CD14-positive monocyte (primary cell): ENCODE results near the gene SNX4. TPM values are rescaled to one million over a fixed set of nuclear protein-coding genes. Genes with fewer than 3 reads are reported as not detected.

ENCODE experiments used
- DNase-seq, 3 donors: peaks; one replicate each; pipeline ENCODE4 v3.0.0-alpha.2; 2011 to 2022
- H2AFZ ChIP-seq: 2 replicates; pipeline ENCODE4 v1.6.0; 2012; ENCODE audit warnings: mild to moderate bottlenecking, low read depth, low read length, inconsistent platforms; ENCODE audit not compliant: insufficient read depth, poor library complexity, severe bottlenecking
- H3K27ac ChIP-seq, 2 donors: 1 replicate in 1 of 2; 2 replicates in 1 of 2; pipeline ENCODE4 v1.5.1; 2012 to 2013; ENCODE audit warnings: low read length in 2 of 2, control low read depth in 1 of 2, inconsistent platforms in 1 of 2, low read depth in 1 of 2, mild to moderate bottlenecking in 1 of 2
- H3K27me3 ChIP-seq, 2 donors: one replicate each; pipeline versions ENCODE4 v1.6.0 to v1.6.1; 2011 to 2013; ENCODE audit warnings: low read length in 2 of 2; ENCODE audit not compliant: control insufficient read depth in 2 of 2, insufficient read depth in 2 of 2
- H3K36me3 ChIP-seq, 2 donors: replicated peaks in 1 of 2; 1 replicate in 1 of 2; 2 replicates in 1 of 2; pipeline versions ENCODE4 v1.5.1 to v1.6.1; 2012 to 2013; ENCODE audit warnings: low read length in 2 of 2, control low read depth in 1 of 2, inconsistent platforms in 1 of 2, mild to moderate bottlenecking in 1 of 2; ENCODE audit not compliant: insufficient read depth in 2 of 2, control insufficient read depth in 1 of 2
- H3K4me1 ChIP-seq, 2 donors: 1 replicate in 1 of 2; 2 replicates in 1 of 2; pipeline versions ENCODE4 v1.5.1 to v1.6.1; 2012 to 2013; ENCODE audit warnings: low read length in 2 of 2, control low read depth in 1 of 2, inconsistent platforms in 1 of 2, mild to moderate bottlenecking in 1 of 2, moderate library complexity in 1 of 2; ENCODE audit not compliant: insufficient read depth in 2 of 2, control insufficient read depth in 1 of 2
- H3K4me2 ChIP-seq: replicated peaks from 2 replicates; pipeline ENCODE3; 2012; ENCODE audit warnings: low read length, moderate library complexity, mild to moderate bottlenecking; ENCODE audit not compliant: poor library complexity, severe bottlenecking; ENCODE audit errors: extremely low read depth
- H3K4me3 ChIP-seq, 3 experiments: fragments of 200-600 bp in 1 of 3; sonication (generic) in 1 of 3; replicated peaks in 1 of 3; 1 replicate in 2 of 3; 2 replicates in 1 of 3; pipeline ENCODE4 v1.5.1; 2011 to 2013; ENCODE audit warnings: low read length in 3 of 3, mild to moderate bottlenecking in 3 of 3, control low read depth in 2 of 3, low read depth in 2 of 3, inconsistent platforms in 1 of 3, moderate library complexity in 1 of 3
- H3K79me2 ChIP-seq: 2 replicates; pipeline ENCODE4 v1.6.0; 2012; ENCODE audit warnings: mild to moderate bottlenecking, control low read depth, inconsistent platforms, low read length, moderate library complexity; ENCODE audit not compliant: insufficient read depth
- H3K9ac ChIP-seq: 2 replicates; pipeline ENCODE4 v1.6.0; 2017; ENCODE audit warnings: low read length, mild to moderate bottlenecking; ENCODE audit not compliant: insufficient read depth, poor library complexity, severe bottlenecking
- H3K9me3 ChIP-seq, 2 donors: replicated peaks in 1 of 2; 1 replicate in 1 of 2; 2 replicates in 1 of 2; pipeline versions ENCODE4 v1.5.1 to v1.6.1; 2012 to 2013; ENCODE audit warnings: low read length in 2 of 2, control low read depth in 1 of 2; ENCODE audit not compliant: control insufficient read depth in 1 of 2, insufficient read depth in 1 of 2
- H4K20me1 ChIP-seq: 2 replicates; pipeline ENCODE4 v1.6.0; 2012; ENCODE audit warnings: mild to moderate bottlenecking, low read length, control low read depth, moderate library complexity; ENCODE audit not compliant: insufficient read depth
- H3K27ac Mint-ChIP-seq, 7 donors: one replicate each; pipeline ENCODE4 v1.8.0; 2020; ENCODE audit warnings: mild to moderate bottlenecking in 7 of 7, mixed read lengths in 7 of 7, moderate library complexity in 6 of 7, inconsistent platforms in 2 of 7
- H3K27me3 Mint-ChIP-seq, 3 donors: one replicate each; pipeline ENCODE4 v1.8.0; 2021 to 2022; ENCODE audit warnings: low read depth in 3 of 3, mild to moderate bottlenecking in 3 of 3, mixed read lengths in 3 of 3, moderate library complexity in 3 of 3, inconsistent platforms in 1 of 3
- H3K36me3 Mint-ChIP-seq, 2 donors: one replicate each; pipeline ENCODE4 v1.8.0; 2020; ENCODE audit warnings: mixed read lengths in 2 of 2, inconsistent platforms in 1 of 2, mild to moderate bottlenecking in 1 of 2
- H3K4me1 Mint-ChIP-seq: one replicate; pipeline ENCODE4 v1.8.0; 2020; ENCODE audit warnings: mild to moderate bottlenecking, mixed read lengths
- H3K4me3 Mint-ChIP-seq, 2 donors: one replicate each; pipeline ENCODE4 v1.8.0; 2020; ENCODE audit warnings: mild to moderate bottlenecking in 2 of 2, mixed read lengths in 2 of 2, moderate library complexity in 1 of 2
- H3K9me3 Mint-ChIP-seq, 7 donors: one replicate each; pipeline ENCODE4 v1.8.0; 2020 to 2022; ENCODE audit warnings: mixed read lengths in 7 of 7, mild to moderate bottlenecking in 6 of 7, moderate library complexity in 6 of 7, inconsistent platforms in 2 of 7
- CTCF ChIP-seq: fragments of 200-600 bp; IDR thresholded peaks from one replicate; pipeline ENCODE4 v1.8.0; 2022; ENCODE audit warnings: antibody characterized with exemption, mild to moderate bottlenecking
- WGBS: methylation state at CpG from one replicate; pipeline ENCODE4 v1.1.5; 2013; ENCODE audit warnings: missing lambda C conversion rate; ENCODE audit not compliant: insufficient coverage; 5-methylcytosine and 5-hydroxymethylcytosine counted together
- intact Hi-C, 2 donors: fragments of 100-400 bp; cut with micrococcal nuclease; formaldehyde crosslinking; loops; one replicate each; pipeline versions ENCODE4 v1.15.0 to v1.15.1; 2023
- polyA plus RNA-seq, 3 donors: library from polyadenylated mRNA; depleted of rRNA in 1 of 3; unstranded in 2 of 3; stranded (reverse) in 1 of 3; fragments of 300-500 nt in 2 of 3; fragments of >200 nt in 1 of 3; fragmentation: Illumina TruSeq in 2 of 3; gene quantifications; 1 replicate in 2 of 3; 2 replicates in 1 of 3; pipeline ENCODE4 v1.2.3, GENCODE V29; 2012 to 2021
- small RNA-seq: library from RNA; depleted of rRNA; stranded (forward); fragments of <200 nt; gene quantifications from one replicate; pipeline ENCODE3, GENCODE V24; 2012; ENCODE audit warnings: low read depth; ENCODE audit not compliant: insufficient read length

SNX4 gene
- polyA plus RNA-seq, 3 donors: 6.8 to 51.5 (median 40.8) TPM

- WGBS: no CpG with 5 or more reads among the region's 1 CpG
- H3K36me3 Mint-ChIP-seq: no peaks in the 10 kb centered on the region
- H3K27ac Mint-ChIP-seq: no peak overlapping the region
Observed at GRCh38 chr3:125401402-125401801, 118.6 kb downstream of the SNX4 start.

GRCh38 chr3:125398952-125399351, 121.0 kb downstream of the SNX4 start:
- Histone ChIP-seq H3K4me2 (no peak overlapping the region), H3K36me3 (no peaks in the 10 kb centered on the region), H3K9ac (no peak overlapping the region), H4K20me1 (no peaks in the 10 kb centered on the region), H3K9me3 (no peaks in the 10 kb centered on the region), H3K79me2 (no peaks in the 10 kb centered on the region), H3K27ac (no peak overlapping the region), H3K4me3 (no peak overlapping the region), H3K27me3 (no peaks in the 10 kb centered on the region), H3K4me1 (no peaks in the 10 kb centered on the region), H2AFZ (no peak overlapping the region)
- intact Hi-C loops: no loop called here
- Mint-ChIP-seq H3K27me3 (peaks cover 7 to 13% (median 10%) of the 10 kb centered on the region in 3 donors), H3K36me3 (no peaks in the 10 kb centered on the region), H3K4me1 (no peaks in the 10 kb centered on the region), H3K4me3 (no peak overlapping the region), H3K27ac (no peak overlapping the region), H3K9me3 (peaks cover 0 to 4% (median 0%) of the 10 kb centered on the region in 7 donors)
- WGBS: no CpG with 5 or more reads among the region's 1 CpG
- no peak for DNase-seq
- TF ChIP-seq CTCF: no peak

More at GRCh38 chr3:125401402-125401801, 118.6 kb downstream of the SNX4 start:
- Histone ChIP-seq H3K9me3 (no peaks in the 10 kb centered on the region), H3K9ac (no peak overlapping the region), H4K20me1 (no peaks in the 10 kb centered on the region), H3K4me1 (no peaks in the 10 kb centered on the region), H3K79me2 (no peaks in the 10 kb centered on the region), H3K4me3 (no peak overlapping the region), H3K27ac (no peak overlapping the region), H2AFZ (no peak overlapping the region), H3K36me3 (no peaks in the 10 kb centered on the region), H3K4me2 (no peak overlapping the region), H3K27me3 (no peaks in the 10 kb centered on the region)
- intact Hi-C loops: no loop called here
- peaks cover 0 to 7% (median 2%) of the 10 kb centered on the region in 7 donors for H3K9me3 Mint-ChIP-seq
- H3K4me1 Mint-ChIP-seq: no peaks in the 10 kb centered on the region
- peaks cover 6 to 14% (median 12%) of the 10 kb centered on the region in 3 donors for H3K27me3 Mint-ChIP-seq
- DNase-seq: no peak
- TF ChIP-seq CTCF: no peak
- H3K4me3 Mint-ChIP-seq: no peak overlapping the region

Small RNA genes lying within 50 kb of the gene (small RNA-seq; reads per million reads assigned to genes)
- not detected for gene RF00019

Other genes with a start within 250 kb of the SNX4 start
- 10 to 100 TPM in 2 of 3 donors, 1 to 10 TPM in 1; 6.5 to 48.4 (median 34.1) TPM for gene ZNF148, start 144.9 kb downstream of the SNX4 start, polyA plus RNA-seq
- gene OSBPL11, start 75.3 kb upstream of the SNX4 start, polyA plus RNA-seq: 10 to 100 TPM; 21.1 to 34.4 (median 23.7) TPM